Thyroid gland (tissue), 4 donors: ENCODE data around the gene L1CAM.

Experiments used
- CTCF ChIP-seq, 6 experiments: fragments of 200-600 bp in 3 of 6; fragments of 450-650 bp in 3 of 6; sonication (generic) in 3 of 6; IDR thresholded peaks; one replicate each; pipeline ENCODE4 v1.5.1; 2016 to 2019; ENCODE audit warnings: antibody characterized with exemption in 6 of 6, mild to moderate bottlenecking in 2 of 6, inconsistent platforms in 1 of 6, moderate library complexity in 1 of 6
- POLR2A ChIP-seq, 2 donors: fragments of 450-650 bp; IDR thresholded peaks; one replicate each; pipeline ENCODE4 v1.6.1; 2017; ENCODE audit warnings: antibody characterized with exemption in 2 of 2, mild to moderate bottlenecking in 2 of 2, moderate library complexity in 1 of 2

- peak in 2 of 6 experiments; percentile 10 to 12 for TF ChIP-seq CTCF (IDR thresholded peaks at IDR 0.05)
- TF ChIP-seq POLR2A (IDR thresholded peaks at IDR 0.05): peak; percentile 33 to 76
These were observed 42.2 kb upstream of the L1CAM start for GRCh38 chrX:153927922-153928760.
